ENCODE measurements around the gene OR9G4.

The OR9G4 gene
- total RNA-seq, result 0 reads per million in 2 donors

- DNase-seq, result no peak
Measured at GRCh38 chr11:56748597-56748996, at the start of gene OR9G4. Gene OR9G4 (minus strand): TSS chr11:56748697. CDS start chr11:56743766, 4,931 bp downstream.

DNA sequence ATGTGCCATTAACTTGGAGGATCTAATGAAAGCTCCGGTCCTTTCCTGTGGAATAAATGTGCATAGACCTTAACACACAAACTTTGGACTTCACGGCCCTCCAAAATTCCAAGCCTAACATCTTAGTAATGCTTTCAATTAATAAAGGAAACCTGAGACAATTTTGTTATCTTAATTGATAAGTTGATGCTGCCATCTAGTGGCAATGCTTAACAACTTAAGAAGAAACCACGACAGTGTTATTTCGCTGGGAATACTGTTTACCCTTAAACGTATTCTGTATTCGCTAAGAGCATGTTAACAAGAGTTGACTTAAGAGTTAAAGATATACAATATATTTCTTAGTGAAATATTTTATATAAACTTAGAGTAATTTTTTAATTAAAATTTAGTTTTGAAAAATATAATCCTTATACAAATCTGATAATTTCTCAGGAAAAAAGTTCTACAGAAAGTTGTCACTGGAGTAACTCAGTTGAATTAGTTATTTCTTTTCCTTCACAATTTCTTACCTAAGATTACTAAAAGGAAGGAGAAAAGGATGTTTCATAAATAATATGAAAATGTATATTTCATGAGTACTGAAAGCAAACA is 35.0 kb upstream of the OR9G4 start:
- DNase-seq, result no peak

DNA sequence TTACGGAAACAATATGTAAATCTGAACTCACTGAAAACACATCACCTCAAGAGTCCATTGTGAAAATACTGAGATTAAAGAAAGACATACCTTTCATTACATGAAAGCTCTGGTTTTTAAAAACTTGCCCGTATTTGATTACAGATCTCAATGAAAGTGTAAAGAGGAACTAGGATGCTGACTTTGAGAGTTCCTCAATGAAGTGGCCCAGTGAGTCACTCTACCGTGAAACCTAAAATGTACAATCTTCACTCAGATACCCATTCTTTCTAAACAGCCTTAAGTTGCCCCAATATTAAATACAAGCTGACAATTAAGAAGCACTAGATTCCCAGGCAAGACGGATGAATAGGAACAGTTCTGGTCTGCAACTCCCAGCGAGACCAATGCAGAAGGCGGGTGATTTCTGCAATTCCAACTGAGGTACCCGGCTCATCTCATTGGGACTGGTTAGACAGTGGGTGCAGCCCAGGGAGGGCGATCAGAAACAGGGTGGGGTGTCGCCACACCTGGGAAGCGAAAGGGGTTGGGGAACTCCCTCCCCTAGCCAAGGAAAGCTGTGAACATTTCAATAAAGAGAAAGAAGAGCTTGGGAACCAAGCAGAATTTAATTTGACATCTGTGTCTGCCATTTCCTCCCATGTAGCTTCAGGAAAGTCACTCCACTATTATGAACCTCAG is 33.8 kb upstream of the OR9G4 start:
- DNase-seq, result no peak

GRCh38 chr11:56776809-56777208 is 28.3 kb upstream of the OR9G4 start:
- no peak for DNase-seq

- no peak for DNase-seq
Measured at GRCh38 chr11:56764976-56765375, 16.5 kb upstream of the OR9G4 start.

DNA sequence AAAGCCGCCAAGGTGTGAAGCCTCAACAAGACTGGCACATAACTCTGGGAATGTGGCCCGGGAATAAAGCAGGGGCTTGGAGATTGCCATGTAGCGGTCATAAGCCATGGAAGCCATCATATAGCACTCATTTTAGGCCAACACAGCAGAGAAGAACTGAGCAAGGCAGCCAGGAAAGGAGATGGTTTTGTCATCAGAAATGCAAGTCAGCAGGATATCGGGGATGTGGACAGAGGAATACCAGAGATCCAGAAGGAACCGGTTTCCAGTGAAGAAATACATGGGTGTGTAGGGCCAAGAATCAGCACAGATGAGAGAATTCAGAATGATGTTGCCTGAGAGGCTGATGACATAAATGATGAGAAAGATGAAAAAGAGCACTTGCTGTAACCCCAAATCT is 3.0 kb upstream of the OR9G4 start:
- DNase-seq, result no peak

DNA sequence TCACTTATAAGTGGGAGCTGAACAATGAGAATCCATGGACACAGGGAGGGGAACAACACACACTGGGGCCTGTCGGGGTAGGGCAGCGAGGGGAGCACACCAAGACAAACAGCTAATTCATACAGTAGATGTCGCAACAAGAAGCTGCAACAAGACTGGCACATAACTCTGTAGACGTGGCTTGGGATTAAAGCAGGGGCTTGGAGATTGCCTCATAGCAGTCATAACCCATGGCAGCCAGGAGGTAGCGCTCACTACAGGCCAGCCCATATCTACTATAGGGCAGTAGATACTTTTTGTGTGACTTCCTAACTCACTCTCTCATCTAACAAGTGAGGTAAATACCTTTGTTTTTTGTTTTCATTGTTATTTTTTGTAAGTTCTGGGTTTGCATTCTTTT is 1.7 kb upstream of the OR9G4 start:
- DNase-seq, result no peak

DNA sequence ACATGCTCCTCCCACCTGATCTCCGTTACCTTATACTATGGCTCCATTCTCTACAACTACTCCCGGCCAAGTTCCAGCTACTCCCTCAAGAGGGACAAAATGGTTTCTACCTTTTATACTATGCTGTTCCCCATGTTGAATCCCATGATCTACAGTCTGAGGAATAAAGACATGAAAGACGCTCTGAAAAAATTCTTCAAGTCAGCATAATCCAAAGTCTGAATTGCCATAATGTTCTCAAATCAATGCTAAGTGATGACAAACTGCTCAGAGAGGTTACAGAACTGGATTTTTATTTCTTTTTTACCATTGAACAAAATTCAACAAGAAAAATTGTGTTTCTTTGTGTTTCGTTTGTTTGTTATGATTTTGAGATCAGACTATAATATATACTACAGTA is 7.6 kb downstream of the OR9G4 start:
- no peak for DNase-seq

- no peak for DNase-seq
Measured at GRCh38 chr11:56740107-56740506, 8.4 kb downstream of the OR9G4 start.

GRCh38 chr11:56720513-56720912 is 28.0 kb downstream of the OR9G4 start:
- no peak for DNase-seq

GRCh38 chr11:56716379-56716854 is 32.1 kb downstream of the OR9G4 start:
- no peak for DNase-seq

DNA sequence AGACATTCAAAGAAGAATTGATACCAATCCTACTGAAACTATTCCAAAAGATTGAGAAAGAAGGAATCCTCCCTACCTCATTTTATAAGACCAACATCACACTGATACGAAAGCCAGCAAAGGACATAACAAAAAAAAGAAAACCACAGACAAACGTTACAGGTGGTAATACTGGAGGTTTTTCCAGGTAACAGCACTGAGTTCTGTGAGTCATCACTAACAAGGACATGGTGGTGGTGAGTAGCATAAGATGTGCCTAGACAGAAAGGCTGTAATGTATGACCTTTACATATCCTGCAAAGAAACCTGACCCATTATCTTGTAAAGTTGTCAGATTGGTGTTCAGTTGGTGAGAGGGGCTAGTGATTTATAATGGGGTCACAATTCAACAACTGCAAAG is 34.3 kb downstream of the OR9G4 start:
- DNase-seq, result no peak

DNA sequence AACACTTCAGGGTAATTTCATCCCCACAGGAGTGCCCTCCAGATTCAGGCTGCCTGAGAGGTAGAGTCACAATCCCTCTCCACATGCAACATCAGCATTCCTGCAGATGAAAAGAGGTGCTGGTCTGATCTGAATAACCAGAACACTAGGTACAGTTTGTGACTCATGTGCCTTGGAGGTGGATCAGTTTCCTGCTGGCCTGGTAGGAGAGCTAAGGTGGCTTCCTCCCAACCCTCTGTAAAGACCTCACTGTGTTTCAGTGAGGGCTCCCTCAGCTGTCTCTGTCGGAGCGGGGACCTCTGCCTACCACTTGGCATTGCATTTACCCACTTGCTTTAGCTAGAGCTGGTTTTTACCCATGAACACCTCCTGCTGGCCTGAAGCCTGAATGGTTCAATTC is 42.0 kb downstream of the OR9G4 start:
- no peak for DNase-seq

DNA sequence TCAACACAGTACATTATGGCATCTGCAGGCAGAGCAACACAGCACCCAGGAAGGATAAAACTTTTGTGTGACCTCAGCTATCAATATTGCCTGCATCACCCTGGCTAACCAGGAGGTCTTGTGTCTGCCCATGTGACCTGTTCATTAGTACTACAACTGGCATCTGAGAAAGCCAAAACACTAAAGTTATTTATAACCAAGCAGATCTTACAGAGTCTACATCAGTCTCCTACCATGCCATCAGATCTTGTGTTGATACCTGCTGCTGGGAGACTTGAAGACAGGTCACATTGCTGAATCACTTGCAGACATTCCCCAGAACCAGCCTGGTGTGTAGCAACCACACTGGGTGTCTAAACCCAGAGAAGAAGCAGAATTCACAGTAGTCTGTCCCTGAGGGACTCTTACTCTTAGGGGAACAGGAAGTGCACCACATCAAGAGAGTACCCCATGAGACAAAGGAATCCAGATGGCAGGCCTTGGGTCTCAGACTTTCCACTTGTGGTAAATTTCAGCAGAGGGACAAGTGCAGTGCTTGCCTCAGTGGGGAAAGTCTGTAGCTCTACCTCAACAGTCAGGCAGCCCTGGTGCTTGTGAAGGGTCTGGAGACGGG is 42.6 kb downstream of the OR9G4 start:
- DNase-seq, result no peak

- no peak for DNase-seq
Measured at GRCh38 chr11:56700914-56701485, 47.5 kb downstream of the OR9G4 start.

DNA sequence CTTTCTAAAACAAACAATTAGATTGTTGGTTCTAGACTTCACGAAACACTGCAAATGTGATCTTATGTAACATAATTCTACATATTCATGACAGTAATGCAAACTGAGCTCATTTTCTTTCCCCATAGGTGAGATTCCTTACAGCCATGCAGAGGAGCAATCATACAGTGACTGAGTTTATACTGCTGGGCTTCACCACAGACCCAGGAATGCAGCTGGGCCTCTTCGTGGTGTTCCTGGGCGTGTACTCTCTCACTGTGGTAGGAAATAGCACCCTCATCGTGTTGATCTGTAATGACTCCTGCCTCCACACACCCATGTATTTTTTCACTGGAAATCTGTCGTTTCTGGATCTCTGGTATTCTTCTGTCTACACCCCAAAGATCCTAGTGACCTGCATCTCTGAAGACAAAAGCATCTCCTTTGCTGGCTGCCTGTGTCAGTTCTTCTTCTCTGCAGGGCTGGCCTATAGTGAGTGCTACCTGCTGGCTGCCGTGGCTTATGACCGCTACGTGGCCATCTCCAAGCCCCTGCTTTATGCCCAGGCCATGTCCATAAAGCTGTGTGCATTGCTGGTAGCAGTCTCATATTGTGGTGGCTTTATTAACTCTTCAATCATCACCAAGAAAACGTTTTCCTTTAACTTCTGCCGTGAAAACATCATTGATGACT is 48.1 kb downstream of the OR9G4 start:
- DNase-seq, result no peak

GRCh38 chr11:56698795-56699194 is 49.7 kb downstream of the OR9G4 start, which contains the start of gene OR9G1:
Gene OR9G1 (plus strand): TSS chr11:56699095. CDS start chr11:56700388, 1,293 bp downstream.
- DNase-seq, result no peak

DNA sequence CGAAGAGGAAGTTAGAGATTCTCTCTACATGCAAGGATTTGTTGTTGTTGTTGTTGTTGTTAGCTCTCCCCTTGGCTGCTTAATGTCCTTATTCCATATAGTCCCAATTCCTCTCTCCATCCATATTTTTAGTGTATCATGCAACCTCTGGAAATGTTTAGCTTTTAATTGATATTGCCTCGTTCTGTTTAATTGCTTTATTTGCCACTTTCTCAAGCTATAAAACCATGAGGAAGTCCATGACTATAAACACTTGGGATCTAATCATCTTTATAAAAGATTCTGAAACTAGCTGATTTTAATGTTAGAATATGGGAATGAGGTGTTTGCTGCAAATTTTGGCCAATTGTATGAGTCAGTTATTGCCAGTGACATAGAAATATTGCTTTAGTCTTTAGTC is 55.1 kb downstream of the OR9G4 start:
- no peak for DNase-seq
